CD14-positive monocyte (primary cell): ENCODE measurements around the gene CDK19. TPM values are rescaled to one million over a fixed set of nuclear protein-coding genes. Genes with fewer than 3 reads are reported as not detected.

Experiments used
- DNase-seq, 3 donors: peaks; one replicate each; pipeline ENCODE4 v3.0.0-alpha.2; 2011 to 2022
- H2AFZ ChIP-seq: 2 replicates; pipeline ENCODE4 v1.6.0; 2012; ENCODE audit warnings: mild to moderate bottlenecking, low read depth, low read length, inconsistent platforms; ENCODE audit not compliant: insufficient read depth, poor library complexity, severe bottlenecking
- H3K27ac ChIP-seq, 2 donors: 1 replicate in 1 of 2; 2 replicates in 1 of 2; pipeline ENCODE4 v1.5.1; 2012 to 2013; ENCODE audit warnings: low read length in 2 of 2, control low read depth in 1 of 2, inconsistent platforms in 1 of 2, low read depth in 1 of 2, mild to moderate bottlenecking in 1 of 2
- H3K27me3 ChIP-seq, 2 donors: one replicate each; pipeline versions ENCODE4 v1.6.0 to v1.6.1; 2011 to 2013; ENCODE audit warnings: low read length in 2 of 2; ENCODE audit not compliant: control insufficient read depth in 2 of 2, insufficient read depth in 2 of 2
- H3K36me3 ChIP-seq, 2 donors: replicated peaks in 1 of 2; 1 replicate in 1 of 2; 2 replicates in 1 of 2; pipeline versions ENCODE4 v1.5.1 to v1.6.1; 2012 to 2013; ENCODE audit warnings: low read length in 2 of 2, control low read depth in 1 of 2, inconsistent platforms in 1 of 2, mild to moderate bottlenecking in 1 of 2; ENCODE audit not compliant: insufficient read depth in 2 of 2, control insufficient read depth in 1 of 2
- H3K4me1 ChIP-seq, 2 donors: 1 replicate in 1 of 2; 2 replicates in 1 of 2; pipeline versions ENCODE4 v1.5.1 to v1.6.1; 2012 to 2013; ENCODE audit warnings: low read length in 2 of 2, control low read depth in 1 of 2, inconsistent platforms in 1 of 2, mild to moderate bottlenecking in 1 of 2, moderate library complexity in 1 of 2; ENCODE audit not compliant: insufficient read depth in 2 of 2, control insufficient read depth in 1 of 2
- H3K4me2 ChIP-seq: replicated peaks from 2 replicates; pipeline ENCODE3; 2012; ENCODE audit warnings: low read length, moderate library complexity, mild to moderate bottlenecking; ENCODE audit not compliant: poor library complexity, severe bottlenecking; ENCODE audit errors: extremely low read depth
- H3K4me3 ChIP-seq, 3 experiments: fragments of 200-600 bp in 1 of 3; sonication (generic) in 1 of 3; replicated peaks in 1 of 3; 1 replicate in 2 of 3; 2 replicates in 1 of 3; pipeline ENCODE4 v1.5.1; 2011 to 2013; ENCODE audit warnings: low read length in 3 of 3, mild to moderate bottlenecking in 3 of 3, control low read depth in 2 of 3, low read depth in 2 of 3, inconsistent platforms in 1 of 3, moderate library complexity in 1 of 3
- H3K79me2 ChIP-seq: 2 replicates; pipeline ENCODE4 v1.6.0; 2012; ENCODE audit warnings: mild to moderate bottlenecking, control low read depth, inconsistent platforms, low read length, moderate library complexity; ENCODE audit not compliant: insufficient read depth
- H3K9ac ChIP-seq: 2 replicates; pipeline ENCODE4 v1.6.0; 2017; ENCODE audit warnings: low read length, mild to moderate bottlenecking; ENCODE audit not compliant: insufficient read depth, poor library complexity, severe bottlenecking
- H3K9me3 ChIP-seq, 2 donors: replicated peaks in 1 of 2; 1 replicate in 1 of 2; 2 replicates in 1 of 2; pipeline versions ENCODE4 v1.5.1 to v1.6.1; 2012 to 2013; ENCODE audit warnings: low read length in 2 of 2, control low read depth in 1 of 2; ENCODE audit not compliant: control insufficient read depth in 1 of 2, insufficient read depth in 1 of 2
- H4K20me1 ChIP-seq: 2 replicates; pipeline ENCODE4 v1.6.0; 2012; ENCODE audit warnings: mild to moderate bottlenecking, low read length, control low read depth, moderate library complexity; ENCODE audit not compliant: insufficient read depth
- H3K27ac Mint-ChIP-seq, 7 donors: one replicate each; pipeline ENCODE4 v1.8.0; 2020; ENCODE audit warnings: mild to moderate bottlenecking in 7 of 7, mixed read lengths in 7 of 7, moderate library complexity in 6 of 7, inconsistent platforms in 2 of 7
- H3K27me3 Mint-ChIP-seq, 3 donors: one replicate each; pipeline ENCODE4 v1.8.0; 2021 to 2022; ENCODE audit warnings: low read depth in 3 of 3, mild to moderate bottlenecking in 3 of 3, mixed read lengths in 3 of 3, moderate library complexity in 3 of 3, inconsistent platforms in 1 of 3
- H3K36me3 Mint-ChIP-seq, 2 donors: one replicate each; pipeline ENCODE4 v1.8.0; 2020; ENCODE audit warnings: mixed read lengths in 2 of 2, inconsistent platforms in 1 of 2, mild to moderate bottlenecking in 1 of 2
- H3K4me1 Mint-ChIP-seq: one replicate; pipeline ENCODE4 v1.8.0; 2020; ENCODE audit warnings: mild to moderate bottlenecking, mixed read lengths
- H3K4me3 Mint-ChIP-seq, 2 donors: one replicate each; pipeline ENCODE4 v1.8.0; 2020; ENCODE audit warnings: mild to moderate bottlenecking in 2 of 2, mixed read lengths in 2 of 2, moderate library complexity in 1 of 2
- H3K9me3 Mint-ChIP-seq, 7 donors: one replicate each; pipeline ENCODE4 v1.8.0; 2020 to 2022; ENCODE audit warnings: mixed read lengths in 7 of 7, mild to moderate bottlenecking in 6 of 7, moderate library complexity in 6 of 7, inconsistent platforms in 2 of 7
- WGBS: methylation state at CpG from one replicate; pipeline ENCODE4 v1.1.5; 2013; ENCODE audit warnings: missing lambda C conversion rate; ENCODE audit not compliant: insufficient coverage; 5-methylcytosine and 5-hydroxymethylcytosine counted together
- intact Hi-C, 2 donors: fragments of 100-400 bp; cut with micrococcal nuclease; formaldehyde crosslinking; loops; one replicate each; pipeline versions ENCODE4 v1.15.0 to v1.15.1; 2023
- polyA plus RNA-seq, 3 donors: library from polyadenylated mRNA; depleted of rRNA in 1 of 3; unstranded in 2 of 3; stranded (reverse) in 1 of 3; fragments of 300-500 nt in 2 of 3; fragments of >200 nt in 1 of 3; fragmentation: Illumina TruSeq in 2 of 3; gene quantifications; 1 replicate in 2 of 3; 2 replicates in 1 of 3; pipeline ENCODE4 v1.2.3, GENCODE V29; 2012 to 2021
- TF ChIP-seq, protein P1 (sequence below): fragments of 200-600 bp; IDR thresholded peaks from one replicate; pipeline ENCODE4 v1.8.0; 2022; ENCODE audit warnings: antibody characterized with exemption, mild to moderate bottlenecking

The CDK19 gene
- polyA plus RNA-seq, 3 donors: 2.7 to 12.0 (median 3.9) TPM

DNA sequence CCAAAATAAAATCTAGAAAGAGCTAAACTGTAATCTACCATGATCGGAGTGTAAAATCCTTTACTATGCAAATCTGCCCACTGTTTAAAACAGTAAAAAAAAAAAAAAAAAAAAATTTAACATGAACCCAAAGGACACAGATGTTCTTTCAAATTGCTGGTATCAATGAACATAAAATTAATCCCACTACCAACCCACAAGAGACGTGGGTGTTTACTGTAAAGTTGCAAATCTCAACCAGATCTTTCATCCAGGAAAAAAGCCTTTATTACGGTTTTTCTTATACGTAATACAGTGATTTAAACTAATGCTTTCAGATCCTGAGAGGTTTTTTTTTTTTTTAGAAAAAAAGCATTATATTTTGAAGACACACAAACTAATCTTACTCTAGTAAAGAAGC lies 2.5 kb downstream of the CDK19 start:
- H3K27me3 ChIP-seq: no peaks in the 10 kb centered on the region
- Mint-ChIP-seq H3K27ac (no peak overlapping the region), H3K27me3 (peaks cover 0 to 2% (median 0%) of the 10 kb centered on the region in 3 donors), H3K36me3 (peaks cover 0 to 2% of the 10 kb centered on the region in 2 donors), H3K4me3 (no peak overlapping the region), H3K4me1 (peaks cover 44% of the 10 kb centered on the region), H3K9me3 (peaks cover 0 to 1% (median 0%) of the 10 kb centered on the region in 7 donors)
- H3K9ac ChIP-seq: no peak overlapping the region
- H3K27ac ChIP-seq: no peak overlapping the region
- DNase-seq: no peak
- intact Hi-C loops: no loop called here
- H2AFZ ChIP-seq: no peak overlapping the region
- H3K4me2 ChIP-seq: no peak overlapping the region
- H3K79me2 ChIP-seq: peaks cover 85% of the 10 kb centered on the region
- peaks cover 54% of the 10 kb centered on the region for H4K20me1 ChIP-seq
- H3K4me1 ChIP-seq: peaks cover 21 to 31% of the 10 kb centered on the region in 2 donors
- no peaks in the 10 kb centered on the region for H3K36me3 ChIP-seq
- WGBS: no CpG with 5 or more reads among the region's 4 CpGs
- TF ChIP-seq, protein P1, sequence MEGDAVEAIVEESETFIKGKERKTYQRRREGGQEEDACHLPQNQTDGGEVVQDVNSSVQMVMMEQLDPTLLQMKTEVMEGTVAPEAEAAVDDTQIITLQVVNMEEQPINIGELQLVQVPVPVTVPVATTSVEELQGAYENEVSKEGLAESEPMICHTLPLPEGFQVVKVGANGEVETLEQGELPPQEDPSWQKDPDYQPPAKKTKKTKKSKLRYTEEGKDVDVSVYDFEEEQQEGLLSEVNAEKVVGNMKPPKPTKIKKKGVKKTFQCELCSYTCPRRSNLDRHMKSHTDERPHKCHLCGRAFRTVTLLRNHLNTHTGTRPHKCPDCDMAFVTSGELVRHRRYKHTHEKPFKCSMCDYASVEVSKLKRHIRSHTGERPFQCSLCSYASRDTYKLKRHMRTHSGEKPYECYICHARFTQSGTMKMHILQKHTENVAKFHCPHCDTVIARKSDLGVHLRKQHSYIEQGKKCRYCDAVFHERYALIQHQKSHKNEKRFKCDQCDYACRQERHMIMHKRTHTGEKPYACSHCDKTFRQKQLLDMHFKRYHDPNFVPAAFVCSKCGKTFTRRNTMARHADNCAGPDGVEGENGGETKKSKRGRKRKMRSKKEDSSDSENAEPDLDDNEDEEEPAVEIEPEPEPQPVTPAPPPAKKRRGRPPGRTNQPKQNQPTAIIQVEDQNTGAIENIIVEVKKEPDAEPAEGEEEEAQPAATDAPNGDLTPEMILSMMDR: no peak
- no peak overlapping the region for H3K4me3 ChIP-seq
- no peaks in the 10 kb centered on the region for H3K9me3 ChIP-seq

DNA sequence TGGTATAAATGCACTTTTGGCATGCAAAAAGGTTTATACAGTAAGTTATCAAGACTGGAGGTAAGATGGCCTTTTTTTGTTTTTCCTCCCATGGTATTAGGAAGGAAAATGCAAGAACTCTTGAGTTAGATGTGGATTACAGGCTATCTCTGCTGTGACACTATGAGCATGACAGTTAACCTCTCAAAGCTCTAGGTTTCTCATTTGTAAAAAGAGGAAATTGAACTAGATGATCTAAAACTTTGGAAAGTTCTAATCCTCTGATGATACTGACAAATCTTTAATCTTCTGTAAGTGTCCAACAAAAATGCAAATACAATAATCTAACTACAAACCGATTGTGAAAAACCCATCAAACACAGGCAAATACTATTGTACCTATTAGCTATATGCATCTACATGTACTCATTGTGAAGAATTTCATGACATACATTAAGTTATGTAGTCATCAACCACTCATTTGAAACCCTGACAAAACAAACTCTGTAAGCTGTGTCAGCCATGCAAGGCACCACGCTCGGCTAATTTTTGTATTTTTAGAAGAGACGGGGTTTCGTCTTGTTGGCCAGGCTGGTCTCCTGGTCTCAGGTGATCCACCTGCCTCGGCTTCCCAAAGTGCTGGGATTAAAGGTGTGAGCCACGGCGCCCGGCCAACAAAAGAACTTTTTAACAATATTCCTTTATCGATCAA lies 4.2 kb downstream of the CDK19 start:
- Histone ChIP-seq H3K27ac (peak overlapping the region in 1 of 2 donors; percentile 40), H3K79me2 (peaks cover 87% of the 10 kb centered on the region), H3K4me2 (no peak overlapping the region), H3K9me3 (no peaks in the 10 kb centered on the region), H3K36me3 (no peaks in the 10 kb centered on the region), H3K4me3 (no peak overlapping the region), H3K9ac (no peak overlapping the region), H3K4me1 (peaks cover 14 to 24% of the 10 kb centered on the region in 2 donors), H4K20me1 (peaks cover 60% of the 10 kb centered on the region), H2AFZ (no peak overlapping the region), H3K27me3 (no peaks in the 10 kb centered on the region)
- Mint-ChIP-seq H3K4me3 (no peak overlapping the region), H3K9me3 (peaks cover 0 to 1% (median 0%) of the 10 kb centered on the region in 7 donors), H3K4me1 (peaks cover 40% of the 10 kb centered on the region), H3K27ac (peak overlapping the region in 2 of 7 donors; percentile 27 to 58), H3K27me3 (peaks cover 0 to 2% (median 0%) of the 10 kb centered on the region in 3 donors), H3K36me3 (no peaks in the 10 kb centered on the region)
- TF ChIP-seq, protein P1: no peak
- intact Hi-C loops: no loop called here
- DNase-seq: no peak
- WGBS: 92% methylated on average over 4 of the region's 10 CpGs
